Measurements from ENCODE around the gene SLC8A2.
A peak's percentile ranks its signal among the peaks of the same experiment; 100 is the strongest.

SLC8A2 gene

DNA sequence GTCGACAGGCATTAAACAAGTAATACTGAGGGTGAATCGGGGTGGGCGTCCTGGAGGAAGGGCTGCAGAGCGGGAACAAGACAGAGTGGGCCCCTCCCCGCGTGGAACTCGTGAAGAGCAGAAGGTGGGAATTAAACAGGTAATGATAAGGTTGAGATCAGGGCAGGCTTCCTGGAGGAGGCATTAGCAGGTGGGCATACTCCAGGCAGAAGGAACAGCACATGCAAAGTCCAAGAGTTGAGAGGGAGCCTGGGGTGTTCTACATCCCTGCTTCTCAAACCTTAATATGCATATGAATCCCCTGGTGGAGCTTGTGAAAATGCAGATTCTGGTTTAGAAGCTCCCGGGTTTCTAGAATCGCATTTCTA, 23.3 kb downstream of the SLC8A2 start:
- TF ChIP-seq FOXM1 (IDR thresholded peaks at IDR 0.05; ENCODE audit: borderline replicate concordance, low read depth) (no peak), TAF1 (IDR thresholded peaks at IDR 0.05; ENCODE audit: low read depth) (no peak), TCF12 (IDR thresholded peaks at IDR 0.05; ENCODE audit: low read depth) (no peak), TEAD4 (IDR thresholded peaks at IDR 0.05) (no peak), EP300 (IDR thresholded peaks at IDR 0.05; ENCODE audit: borderline replicate concordance) (no peak), CEBPB (IDR thresholded peaks at IDR 0.05) (no peak), YY1 (IDR thresholded peaks at IDR 0.05; ENCODE audit: low read depth) (no peak)
- TF ChIP-seq, protein P1, sequence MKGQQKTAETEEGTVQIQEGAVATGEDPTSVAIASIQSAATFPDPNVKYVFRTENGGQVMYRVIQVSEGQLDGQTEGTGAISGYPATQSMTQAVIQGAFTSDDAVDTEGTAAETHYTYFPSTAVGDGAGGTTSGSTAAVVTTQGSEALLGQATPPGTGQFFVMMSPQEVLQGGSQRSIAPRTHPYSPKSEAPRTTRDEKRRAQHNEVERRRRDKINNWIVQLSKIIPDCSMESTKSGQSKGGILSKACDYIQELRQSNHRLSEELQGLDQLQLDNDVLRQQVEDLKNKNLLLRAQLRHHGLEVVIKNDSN (IDR thresholded peaks at IDR 0.05): no peak

DNA sequence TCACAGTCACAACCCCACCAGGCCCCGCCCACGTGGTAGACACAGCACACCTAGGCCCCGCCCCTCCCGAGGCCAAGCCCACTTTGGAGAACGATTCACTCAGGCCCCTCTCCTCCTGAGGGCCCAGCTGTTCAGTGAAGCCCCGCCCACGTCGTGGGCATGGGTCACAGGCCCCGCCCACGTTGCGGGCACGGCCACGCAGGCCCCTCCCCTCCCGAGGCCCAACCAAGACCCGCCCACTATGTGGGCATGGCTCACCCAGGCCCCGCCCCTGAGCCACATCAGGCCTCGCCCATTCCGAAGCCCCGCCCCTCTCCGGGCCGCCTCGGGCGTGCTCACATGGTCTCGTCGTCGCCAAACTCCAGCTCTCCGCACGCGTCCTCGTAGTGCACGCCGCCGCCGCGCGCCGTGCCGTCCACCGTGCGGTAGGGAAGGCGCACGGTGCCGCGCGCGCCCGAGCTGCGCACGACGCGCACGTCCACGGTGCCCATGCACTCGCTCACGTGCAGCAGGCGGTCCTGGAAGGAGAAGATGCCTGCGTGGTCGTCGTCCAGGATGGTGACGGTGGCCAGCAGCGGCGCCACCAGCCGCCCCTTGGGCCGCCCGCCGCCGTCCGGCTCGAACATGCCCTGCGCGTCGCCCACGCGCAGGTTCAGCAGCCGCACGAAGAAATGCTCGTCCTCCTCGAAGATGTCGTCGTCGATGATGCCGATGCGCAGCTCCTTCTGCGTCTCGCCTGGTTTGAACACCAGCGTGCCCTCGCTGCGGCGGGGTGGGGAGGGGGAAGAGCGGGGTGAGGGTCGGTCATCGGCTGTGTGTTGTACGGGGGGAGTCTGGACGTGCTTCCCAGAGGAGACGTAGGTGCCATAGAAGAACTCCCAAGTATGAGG, 24.0 kb downstream of the SLC8A2 start:
- TF ChIP-seq CEBPB (IDR thresholded peaks at IDR 0.05) (no peak), EGR1 (IDR thresholded peaks at IDR 0.05) (0 out of 2 replicates have a peak, but pooled peaks have one; percentile 9), EP300 (IDR thresholded peaks at IDR 0.05; ENCODE audit: borderline replicate concordance) (no peak)
- TF ChIP-seq, protein P1 (IDR thresholded peaks at IDR 0.05): peak; percentile 78
- TF ChIP-seq, protein P2, sequence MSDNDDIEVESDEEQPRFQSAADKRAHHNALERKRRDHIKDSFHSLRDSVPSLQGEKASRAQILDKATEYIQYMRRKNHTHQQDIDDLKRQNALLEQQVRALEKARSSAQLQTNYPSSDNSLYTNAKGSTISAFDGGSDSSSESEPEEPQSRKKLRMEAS (IDR thresholded peaks at IDR 0.05): peak; percentile 99
- TF ChIP-seq, protein P3, sequence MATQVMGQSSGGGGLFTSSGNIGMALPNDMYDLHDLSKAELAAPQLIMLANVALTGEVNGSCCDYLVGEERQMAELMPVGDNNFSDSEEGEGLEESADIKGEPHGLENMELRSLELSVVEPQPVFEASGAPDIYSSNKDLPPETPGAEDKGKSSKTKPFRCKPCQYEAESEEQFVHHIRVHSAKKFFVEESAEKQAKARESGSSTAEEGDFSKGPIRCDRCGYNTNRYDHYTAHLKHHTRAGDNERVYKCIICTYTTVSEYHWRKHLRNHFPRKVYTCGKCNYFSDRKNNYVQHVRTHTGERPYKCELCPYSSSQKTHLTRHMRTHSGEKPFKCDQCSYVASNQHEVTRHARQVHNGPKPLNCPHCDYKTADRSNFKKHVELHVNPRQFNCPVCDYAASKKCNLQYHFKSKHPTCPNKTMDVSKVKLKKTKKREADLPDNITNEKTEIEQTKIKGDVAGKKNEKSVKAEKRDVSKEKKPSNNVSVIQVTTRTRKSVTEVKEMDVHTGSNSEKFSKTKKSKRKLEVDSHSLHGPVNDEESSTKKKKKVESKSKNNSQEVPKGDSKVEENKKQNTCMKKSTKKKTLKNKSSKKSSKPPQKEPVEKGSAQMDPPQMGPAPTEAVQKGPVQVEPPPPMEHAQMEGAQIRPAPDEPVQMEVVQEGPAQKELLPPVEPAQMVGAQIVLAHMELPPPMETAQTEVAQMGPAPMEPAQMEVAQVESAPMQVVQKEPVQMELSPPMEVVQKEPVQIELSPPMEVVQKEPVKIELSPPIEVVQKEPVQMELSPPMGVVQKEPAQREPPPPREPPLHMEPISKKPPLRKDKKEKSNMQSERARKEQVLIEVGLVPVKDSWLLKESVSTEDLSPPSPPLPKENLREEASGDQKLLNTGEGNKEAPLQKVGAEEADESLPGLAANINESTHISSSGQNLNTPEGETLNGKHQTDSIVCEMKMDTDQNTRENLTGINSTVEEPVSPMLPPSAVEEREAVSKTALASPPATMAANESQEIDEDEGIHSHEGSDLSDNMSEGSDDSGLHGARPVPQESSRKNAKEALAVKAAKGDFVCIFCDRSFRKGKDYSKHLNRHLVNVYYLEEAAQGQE (IDR thresholded peaks at IDR 0.05; ENCODE audit: low read depth): no peak

DNA sequence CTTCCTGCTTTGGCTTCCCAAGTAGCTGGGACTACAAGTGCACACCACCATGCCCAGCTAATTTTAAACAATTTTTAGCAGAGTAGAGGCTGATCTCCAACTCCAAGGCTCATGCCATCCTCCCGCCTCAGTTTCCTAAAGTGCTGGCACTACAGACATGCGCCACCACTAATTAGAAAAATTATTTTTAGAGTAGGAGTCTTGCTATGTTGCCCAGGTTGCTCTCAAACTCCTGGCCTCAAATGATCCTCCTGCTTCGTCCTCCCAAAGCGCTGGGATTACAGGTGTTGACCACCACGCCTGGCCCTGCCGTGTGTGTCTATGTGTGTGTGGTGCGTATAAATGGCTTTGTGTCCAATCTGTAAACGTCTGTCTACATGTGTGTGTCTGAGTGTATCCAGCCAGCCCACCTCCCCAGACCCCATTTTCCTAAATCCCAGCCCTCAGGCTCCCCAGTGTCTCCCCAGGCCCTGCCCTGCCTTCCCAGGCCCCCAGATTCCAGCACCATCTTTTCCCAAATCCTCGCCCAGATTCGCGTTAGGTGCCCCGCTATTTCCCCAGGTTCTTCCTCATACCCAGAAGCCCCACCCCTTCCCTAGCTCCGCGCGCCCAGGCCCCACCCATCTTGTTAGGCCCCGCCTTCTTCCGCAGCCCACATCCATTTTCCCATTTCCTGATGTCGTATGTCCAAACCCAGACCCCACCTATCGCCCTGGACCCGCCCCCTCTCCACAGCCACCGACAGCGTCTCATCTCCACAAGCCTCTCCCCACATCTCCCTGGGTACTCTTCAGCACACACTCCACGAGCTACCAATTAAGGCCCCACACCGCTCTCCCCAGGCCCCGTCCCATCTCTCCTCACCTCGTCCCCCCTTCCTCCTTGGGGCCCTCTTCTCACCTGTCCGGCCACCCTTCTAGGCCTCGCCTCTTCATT, 24.9 kb downstream of the SLC8A2 start:
- TF ChIP-seq RAD21 (IDR thresholded peaks at IDR 0.05; ENCODE audit: low read depth) (no peak), CEBPB (IDR thresholded peaks at IDR 0.05) (no peak), TEAD4 (IDR thresholded peaks at IDR 0.05) (no peak), TCF12 (IDR thresholded peaks at IDR 0.05; ENCODE audit: low read depth) (no peak), YY1 (IDR thresholded peaks at IDR 0.05; ENCODE audit: low read depth) (no peak), CREB1 (IDR thresholded peaks at IDR 0.05; ENCODE audit: low read depth) (no peak), EGR1 (IDR thresholded peaks at IDR 0.05) (no peak), FOXM1 (IDR thresholded peaks at IDR 0.05; ENCODE audit: borderline replicate concordance, low read depth) (no peak)
- TF ChIP-seq, protein P1 (IDR thresholded peaks at IDR 0.05): no peak

DNA sequence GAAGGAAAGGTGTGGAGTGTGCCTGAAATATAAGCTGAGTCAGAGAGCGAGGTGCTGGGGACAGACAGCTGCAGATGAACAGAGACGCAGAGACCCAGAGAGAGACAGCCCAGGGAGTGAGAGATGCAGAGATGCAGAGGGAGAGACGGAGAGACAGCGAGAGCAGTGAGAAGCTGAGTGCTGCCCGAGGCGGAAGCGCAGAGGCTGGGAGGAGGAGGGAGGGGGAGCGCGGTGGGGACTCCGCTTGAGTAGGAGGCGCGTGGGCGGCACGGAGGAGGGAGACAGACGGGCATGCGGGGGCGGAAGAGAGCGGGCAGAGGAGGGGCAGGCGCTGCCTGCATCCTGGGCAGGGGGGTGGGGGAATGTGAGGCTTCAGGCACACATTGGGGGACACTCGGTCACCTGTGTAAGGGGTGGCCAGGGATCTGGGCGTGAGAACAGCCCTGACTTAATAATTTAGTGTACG, 25.7 kb downstream of the SLC8A2 start:
- TF ChIP-seq CREB1 (IDR thresholded peaks at IDR 0.05; ENCODE audit: low read depth): no peak
- TF ChIP-seq, protein P1 (IDR thresholded peaks at IDR 0.05): no peak
- no peak for TF ChIP-seq NFIC (IDR thresholded peaks at IDR 0.05)
- TF ChIP-seq, protein P3 (IDR thresholded peaks at IDR 0.05; ENCODE audit: low read depth): peak; percentile 6; the same call in 1 of the 2 replicates
- TF ChIP-seq TCF12 (IDR thresholded peaks at IDR 0.05; ENCODE audit: low read depth): no peak
- TF ChIP-seq FOXM1 (IDR thresholded peaks at IDR 0.05; ENCODE audit: borderline replicate concordance, low read depth): no peak
- TF ChIP-seq, protein P2 (IDR thresholded peaks at IDR 0.05): no peak
- no peak for TF ChIP-seq CEBPB (IDR thresholded peaks at IDR 0.05)
- peak; percentile 99 for TF ChIP-seq EGR1 (IDR thresholded peaks at IDR 0.05)
- no peak for TF ChIP-seq EP300 (IDR thresholded peaks at IDR 0.05; ENCODE audit: borderline replicate concordance)
- TF ChIP-seq RAD21 (IDR thresholded peaks at IDR 0.05; ENCODE audit: low read depth): no peak
- TF ChIP-seq TEAD4 (IDR thresholded peaks at IDR 0.05): no peak
- no peak for TF ChIP-seq YY1 (IDR thresholded peaks at IDR 0.05; ENCODE audit: low read depth)

All from Ishikawa (cell line).